HepG2 (cell line): ENCODE results near the gene RGP1. TPM values are rescaled to one million over a fixed set of nuclear protein-coding genes. Genes with fewer than 3 reads are reported as not detected.

Experiments used
- ATAD3A ChIP-seq: sonication (generic); formaldehyde crosslinking; IDR thresholded peaks from 2 replicates; pipeline ENCODE4 v1.4.0; 2020; ENCODE audit warnings: missing genetic modification reagents
- CCDC6 ChIP-seq: sonication (generic); formaldehyde crosslinking; IDR thresholded peaks from 2 replicates; pipeline ENCODE4 v1.8.1; 2022; ENCODE audit warnings: mild to moderate bottlenecking, missing genetic modification reagents, moderate library complexity
- EZH2 ChIP-seq: conservative IDR thresholded peaks from 2 replicates; pipeline ENCODE4 v1.6.1; 2012; ENCODE audit warnings: mild to moderate bottlenecking, low read depth, low read length, moderate library complexity
- GABPA ChIP-seq, 2 experiments: IDR thresholded peaks; 2 replicates each; pipeline ENCODE4 v1.6.1; 2011 to 2016; ENCODE audit warnings: low read depth in 2 of 2, low read length in 1 of 2, missing biosample characterization in 1 of 2, missing genetic modification characterization in 1 of 2
- GPBP1L1 ChIP-seq: sonication (generic); formaldehyde crosslinking; IDR thresholded peaks from 2 replicates; pipeline ENCODE4 v1.5.0; 2020; ENCODE audit warnings: mild to moderate bottlenecking, missing genetic modification reagents
- HMGXB4 ChIP-seq, 2 experiments: sonication (generic) in 1 of 2; formaldehyde crosslinking in 1 of 2; IDR thresholded peaks; 2 replicates each; pipeline versions ENCODE4 v1.4.0 to v1.6.1; 2018 to 2020; ENCODE audit warnings: missing genetic modification reagents in 2 of 2, borderline replicate concordance in 1 of 2, low read depth in 1 of 2, mild to moderate bottlenecking in 1 of 2, missing biosample characterization in 1 of 2
- IRF2 ChIP-seq: IDR thresholded peaks from 2 replicates; pipeline ENCODE4 v1.6.1; 2018; ENCODE audit warnings: missing genetic modification reagents, missing compliant biosample characterization
- MED13 ChIP-seq: sonication (generic); formaldehyde crosslinking; IDR thresholded peaks from 2 replicates; pipeline ENCODE4 v1.5.0; 2020; ENCODE audit warnings: missing genetic modification reagents
- MLLT10 ChIP-seq: sonication (generic); formaldehyde crosslinking; IDR thresholded peaks from 2 replicates; pipeline ENCODE4 v1.4.0; 2020; ENCODE audit warnings: missing genetic modification reagents
- NCOA2 ChIP-seq: sonication (generic); formaldehyde crosslinking; IDR thresholded peaks from 2 replicates; pipeline ENCODE4 v1.8.0; 2022; ENCODE audit warnings: inconsistent platforms
- NFKB2 ChIP-seq: sonication (generic); formaldehyde crosslinking; IDR thresholded peaks from 2 replicates; pipeline ENCODE4 v1.4.0; 2020; ENCODE audit warnings: missing genetic modification reagents, borderline replicate concordance
- ONECUT2 ChIP-seq: sonication (generic); formaldehyde crosslinking; IDR thresholded peaks from 2 replicates; pipeline ENCODE4 v1.4.0; 2020; ENCODE audit warnings: missing genetic modification reagents
- PHB2 ChIP-seq: fragments of 450-650 bp; IDR thresholded peaks from 2 replicates; pipeline ENCODE4 v1.6.1; 2018; ENCODE audit not compliant: partially characterized antibody
- REXO4 ChIP-seq: sonication (generic); formaldehyde crosslinking; IDR thresholded peaks from 2 replicates; pipeline ENCODE4 v1.8.0; 2022; ENCODE audit warnings: missing genetic modification reagents, mild to moderate bottlenecking, borderline replicate concordance
- SMAD3 ChIP-seq: sonication (generic); formaldehyde crosslinking; IDR thresholded peaks from 2 replicates; pipeline ENCODE4 v1.4.0; 2020; ENCODE audit warnings: missing genetic modification reagents
- SMAD9 ChIP-seq: sonication (generic); formaldehyde crosslinking; IDR thresholded peaks from 2 replicates; pipeline ENCODE4 v1.5.1; 2020; ENCODE audit warnings: mild to moderate bottlenecking, missing genetic modification reagents
- TOPORS ChIP-seq: sonication (generic); formaldehyde crosslinking; IDR thresholded peaks from 2 replicates; pipeline ENCODE4 v1.8.0; 2023; ENCODE audit warnings: mild to moderate bottlenecking, missing genetic modification reagents
- ZBTB20 ChIP-seq: sonication (generic); formaldehyde crosslinking; IDR thresholded peaks from 2 replicates; pipeline ENCODE4 v1.8.1; 2023; ENCODE audit warnings: missing genetic modification reagents, low read depth, mild to moderate bottlenecking, borderline replicate concordance
- ZBTB21 ChIP-seq: sonication (generic); formaldehyde crosslinking; IDR thresholded peaks from 2 replicates; pipeline ENCODE4 v1.4.0; 2020; ENCODE audit warnings: missing genetic modification reagents
- ZBTB37 ChIP-seq: sonication (generic); formaldehyde crosslinking; IDR thresholded peaks from 2 replicates; pipeline ENCODE4 v1.4.0; 2020; ENCODE audit warnings: mild to moderate bottlenecking, missing genetic modification reagents
- ZHX1 ChIP-seq: sonication (generic); formaldehyde crosslinking; IDR thresholded peaks from 2 replicates; pipeline ENCODE4 v1.8.1; 2022; ENCODE audit warnings: low read depth, mild to moderate bottlenecking, missing genetic modification reagents
- ZNF367 ChIP-seq: sonication (generic); formaldehyde crosslinking; IDR thresholded peaks from 2 replicates; pipeline ENCODE4 v1.4.0; 2020; ENCODE audit warnings: missing genetic modification reagents, borderline replicate concordance
- ZNF878 ChIP-seq: sonication (generic); formaldehyde crosslinking; IDR thresholded peaks from 2 replicates; pipeline ENCODE4 v1.8.1; 2023; ENCODE audit warnings: mild to moderate bottlenecking, missing genetic modification reagents, moderate library complexity
- ZSCAN30 ChIP-seq: sonication (generic); formaldehyde crosslinking; IDR thresholded peaks from 2 replicates; pipeline ENCODE4 v1.5.0; 2020; ENCODE audit warnings: mild to moderate bottlenecking, missing genetic modification reagents
- polyA plus RNA-seq, 8 experiments: library from polyadenylated mRNA; depleted of rRNA in 3 of 8; stranded (reverse) in 7 of 8; unstranded in 1 of 8; fragments of >200 nt; fragmentation: Illumina TruSeq in 4 of 8; extraction: Trizol in 4 of 8; gene quantifications; 2 replicates each; pipeline versions ENCODE4 v1.2.1 to v1.2.3, GENCODE V29; 2011 to 2016; ENCODE audit warnings: low read depth in 4 of 8, missing spikeins in 1 of 8, mixed read lengths in 1 of 8; ENCODE audit not compliant: insufficient read depth in 1 of 8
- total RNA-seq, 5 experiments: library from RNA; depleted of rRNA; stranded (reverse); fragments of >200 nt; fragmentation: Illumina TruSeq; extraction: Trizol; gene quantifications; 2 replicates each; pipeline ENCODE4 v1.2.3, GENCODE V29; 2016; ENCODE audit warnings: low read depth in 1 of 5

RGP1 gene
- total and polyA plus RNA-seq, 2 of the 13 experiments (the other 11 are each of a cell fraction or from before 2014, with no cell fraction given): 12.7 to 21.0 TPM

GRCh38 chr9:35732185-35732799 is 16.8 kb upstream of the RGP1 start, which contains the start of the genes CREB3 and TLN1 (continued):
- TF ChIP-seq CCDC6 (peak; percentile 52), NFKB2 (CRISPR knock-in tag) (peak; percentile 41; the same call in 1 of the 2 replicates), GABPA (IDR thresholded peaks at IDR 0.05; ENCODE audit: low read depth, low read length) (peak; percentile 89), GABPA (CRISPR knock-in tag; IDR thresholded peaks at IDR 0.05; ENCODE audit: low read depth) (peak; percentile 93), NCOA2 (CRISPR knock-in tag) (no peak), MED13 (CRISPR knock-in tag) (peak; percentile 80), IRF2 (CRISPR knock-in tag) (peak; percentile 75; the same call in 1 of the 2 replicates), ZSCAN30 (CRISPR knock-in tag) (no peak), ZBTB37 (CRISPR knock-in tag) (no peak), ZHX1 (CRISPR knock-in tag) (peak; percentile 45), ZNF878 (CRISPR knock-in tag) (no peak), ONECUT2 (CRISPR knock-in tag) (no peak), EZH2 (no peak), SMAD9 (CRISPR knock-in tag) (no peak), ZBTB20 (CRISPR knock-in tag) (peak; percentile 30; the same call in 1 of the 2 replicates), REXO4 (CRISPR knock-in tag) (no peak), TOPORS (no peak), ZNF367 (CRISPR knock-in tag) (no peak; the same call in 1 of the 2 replicates), HMGXB4 (CRISPR knock-in tag; IDR thresholded peaks at IDR 0.05; ENCODE audit: borderline replicate concordance in 1 of 2, low read depth in 1 of 2) (peak; percentile 92), SMAD3 (CRISPR knock-in tag) (peak; percentile 88), PHB2 (no peak), GPBP1L1 (CRISPR knock-in tag) (no peak), ATAD3A (CRISPR knock-in tag) (no peak), MLLT10 (no peak), ZBTB21 (CRISPR knock-in tag) (peak; percentile 57; the same call in 1 of the 2 replicates)
